NCI-H128 (cell line): ENCODE data around the gene MECP2.

Experiments
- DNase-seq: peaks from one replicate; lab custom pipeline; 2025; ENCODE audit not compliant: unreplicated experiment; lab: John Stamatoyannopoulos, UW

The MECP2 gene

DNA sequence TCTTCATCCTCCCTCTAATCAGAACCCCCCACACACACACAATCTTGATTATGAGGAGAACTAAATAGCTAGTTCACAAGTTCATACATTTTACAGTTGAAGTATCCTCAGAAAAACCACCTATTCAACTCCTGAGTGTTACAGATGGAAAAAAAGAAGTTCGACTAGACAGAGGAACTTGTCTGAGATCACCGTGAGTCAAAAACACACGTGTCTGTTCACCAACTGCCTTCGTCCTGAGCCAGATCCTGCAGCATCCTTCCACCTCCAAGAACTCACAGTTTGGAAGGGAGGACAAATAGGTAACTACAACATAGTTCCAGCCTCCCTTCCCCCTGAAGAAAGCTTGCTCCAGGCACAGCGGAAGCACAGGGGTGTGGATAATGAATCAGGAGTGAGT is 58.9 kb downstream of the MECP2 start:
- DNase-seq: no peak

DNA sequence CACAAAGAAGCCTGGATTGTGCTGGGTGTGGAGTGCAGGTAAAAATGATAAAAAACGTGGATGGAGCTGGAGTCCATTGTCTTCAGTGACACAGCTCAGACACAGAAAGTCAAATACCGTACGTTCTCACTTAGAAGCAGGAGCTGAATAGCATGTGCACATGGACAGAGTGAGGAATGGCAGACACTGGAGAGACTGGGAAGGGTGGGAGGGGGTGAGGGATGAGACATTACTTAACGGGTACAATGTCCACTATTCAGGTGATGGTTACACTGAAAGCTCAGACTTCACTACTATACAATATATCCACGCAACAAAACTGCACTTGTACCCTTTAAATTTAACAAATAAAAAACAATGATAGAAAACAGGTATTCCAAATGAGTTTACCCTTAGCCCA is 59.8 kb downstream of the MECP2 start:
- DNase-seq: no peak

DNA sequence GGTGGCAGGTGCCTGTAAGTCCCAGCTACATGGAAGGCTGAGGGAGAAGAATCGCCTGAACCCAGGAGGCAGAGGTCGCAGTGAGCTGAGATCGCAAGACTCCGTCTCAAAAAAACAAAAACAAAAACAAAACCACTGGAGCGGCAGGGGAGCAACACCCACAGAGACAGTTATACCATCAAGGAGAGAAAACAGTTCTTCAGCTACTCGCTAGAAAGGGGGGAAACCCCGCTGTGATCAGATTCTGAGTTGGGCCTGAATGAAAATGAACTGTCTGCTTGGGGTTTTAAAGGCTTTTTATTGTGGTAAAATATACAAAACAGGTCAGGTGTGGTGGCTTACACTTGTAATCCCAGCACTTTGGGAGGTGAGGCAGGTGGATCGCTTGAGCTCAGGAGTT is 61.0 kb downstream of the MECP2 start:
- no peak for DNase-seq

- no peak for DNase-seq
Measured at GRCh38 chrX:154033848-154034247, 63.7 kb downstream of the MECP2 start.

- no peak for DNase-seq
Measured at GRCh38 chrX:154032653-154033052, 64.9 kb downstream of the MECP2 start.

DNA sequence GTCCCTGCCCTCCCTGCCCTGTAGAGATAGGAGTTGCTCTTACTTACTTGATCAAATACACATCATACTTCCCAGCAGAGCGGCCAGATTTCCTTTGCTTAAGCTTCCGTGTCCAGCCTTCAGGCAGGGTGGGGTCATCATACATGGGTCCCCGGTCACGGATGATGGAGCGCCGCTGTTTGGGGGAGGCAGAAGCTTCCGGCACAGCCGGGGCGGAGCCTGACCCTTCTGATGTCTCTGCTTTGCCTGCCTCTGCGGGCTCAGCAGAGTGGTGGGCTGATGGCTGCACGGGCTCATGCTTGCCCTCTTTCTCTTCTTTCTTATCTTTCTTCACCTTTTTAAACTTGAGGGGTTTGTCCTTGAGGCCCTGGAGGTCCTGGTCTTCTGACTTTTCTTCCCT is 65.4 kb downstream of the MECP2 start:
- DNase-seq: no peak

DNA sequence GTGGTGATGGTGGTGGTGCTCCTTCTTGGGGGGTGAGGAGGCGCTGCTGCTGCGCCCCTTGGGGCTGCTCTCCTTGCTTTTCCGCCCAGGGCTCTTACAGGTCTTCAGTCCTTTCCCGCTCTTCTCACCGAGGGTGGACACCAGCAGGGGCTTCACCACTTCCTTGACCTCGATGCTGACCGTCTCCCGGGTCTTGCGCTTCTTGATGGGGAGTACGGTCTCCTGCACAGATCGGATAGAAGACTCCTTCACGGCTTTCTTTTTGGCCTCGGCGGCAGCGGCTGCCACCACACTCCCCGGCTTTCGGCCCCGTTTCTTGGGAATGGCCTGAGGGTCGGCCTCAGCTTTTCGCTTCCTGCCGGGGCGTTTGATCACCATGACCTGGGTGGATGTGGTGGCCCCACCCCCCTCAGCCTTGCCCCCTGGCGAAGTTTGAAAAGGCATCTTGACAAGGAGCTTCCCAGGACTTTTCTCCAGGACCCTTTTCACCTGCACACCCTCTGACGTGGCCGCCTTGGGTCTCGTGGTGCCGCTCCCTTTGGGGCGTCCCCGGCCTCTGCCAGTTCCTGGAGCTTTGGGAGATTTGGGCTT is 66.7 kb downstream of the MECP2 start:
- DNase-seq: no peak

DNA sequence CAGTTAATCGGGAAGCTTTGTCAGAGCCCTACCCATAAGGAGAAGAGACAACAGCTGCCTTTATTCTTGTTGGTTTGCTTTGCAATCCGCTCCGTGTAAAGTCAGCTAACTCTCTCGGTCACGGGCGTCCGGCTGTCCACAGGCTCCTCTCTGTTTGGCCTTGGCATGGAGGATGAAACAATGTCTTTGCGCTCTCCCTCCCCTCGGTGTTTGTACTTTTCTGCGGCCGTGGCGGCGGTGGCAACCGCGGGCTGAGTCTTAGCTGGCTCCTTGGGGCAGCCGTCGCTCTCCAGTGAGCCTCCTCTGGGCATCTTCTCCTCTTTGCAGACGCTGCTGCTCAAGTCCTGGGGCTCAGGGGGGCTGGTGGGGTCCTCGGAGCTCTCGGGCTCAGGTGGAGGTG is 67.3 kb downstream of the MECP2 start:
- DNase-seq: no peak

- no peak for DNase-seq
Measured at GRCh38 chrX:154029439-154029838, 68.1 kb downstream of the MECP2 start.

DNA sequence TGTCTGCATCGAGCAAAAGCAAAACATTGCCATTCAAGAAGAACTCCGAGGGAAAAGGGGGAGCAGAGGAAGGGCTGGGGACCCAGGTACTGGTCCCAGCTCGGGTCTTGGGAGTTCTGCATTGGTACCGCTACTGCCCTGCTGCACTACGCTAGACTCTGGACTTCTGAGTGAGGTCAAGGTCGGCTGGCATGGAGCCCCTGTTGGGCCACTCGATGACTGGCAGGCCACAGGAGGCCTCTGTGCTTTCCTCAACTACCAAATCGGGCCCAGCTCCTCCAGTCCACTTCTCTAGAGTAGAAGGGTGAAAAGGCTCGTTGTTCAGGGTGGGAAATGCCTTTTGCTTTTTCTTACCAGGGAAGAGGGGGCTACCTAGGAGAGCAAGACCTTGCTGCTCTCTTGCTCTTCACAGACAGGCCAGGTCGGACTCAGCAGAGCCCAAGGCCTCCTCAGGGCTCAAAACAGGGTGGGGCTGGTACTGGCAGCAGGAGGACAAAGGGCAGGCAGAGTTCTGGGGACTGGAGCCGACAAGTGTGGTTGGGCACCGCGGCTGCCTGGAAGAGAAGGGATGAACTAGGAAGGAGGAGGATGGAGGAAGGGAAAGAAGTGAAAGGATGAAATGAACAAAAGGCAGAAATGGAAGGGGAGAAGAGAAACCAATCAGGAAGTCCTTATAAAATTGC is 68.9 kb downstream of the MECP2 start:
- no peak for DNase-seq

GRCh38 chrX:154027986-154028385 is 69.5 kb downstream of the MECP2 start:
- no peak for DNase-seq

DNA sequence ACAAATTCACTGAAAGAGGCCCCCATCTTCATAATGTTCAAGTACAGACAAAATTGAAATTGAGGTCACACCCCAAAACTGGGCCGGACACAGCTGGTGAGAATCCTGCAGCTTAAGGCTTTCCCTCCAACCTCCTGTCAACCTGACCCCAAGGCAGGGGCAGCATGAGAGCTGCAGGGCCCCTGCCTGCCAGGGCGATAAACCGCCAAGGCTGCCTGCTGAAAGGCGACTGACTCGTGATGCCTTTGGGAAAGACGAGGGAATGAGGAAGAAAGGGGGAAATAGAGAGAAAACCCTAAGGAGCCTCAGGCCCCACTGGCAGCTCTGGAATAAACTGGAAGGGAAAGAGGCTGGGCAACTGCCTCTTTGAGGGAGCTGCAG is 70.5 kb downstream of the MECP2 start:
- DNase-seq: no peak

DNA sequence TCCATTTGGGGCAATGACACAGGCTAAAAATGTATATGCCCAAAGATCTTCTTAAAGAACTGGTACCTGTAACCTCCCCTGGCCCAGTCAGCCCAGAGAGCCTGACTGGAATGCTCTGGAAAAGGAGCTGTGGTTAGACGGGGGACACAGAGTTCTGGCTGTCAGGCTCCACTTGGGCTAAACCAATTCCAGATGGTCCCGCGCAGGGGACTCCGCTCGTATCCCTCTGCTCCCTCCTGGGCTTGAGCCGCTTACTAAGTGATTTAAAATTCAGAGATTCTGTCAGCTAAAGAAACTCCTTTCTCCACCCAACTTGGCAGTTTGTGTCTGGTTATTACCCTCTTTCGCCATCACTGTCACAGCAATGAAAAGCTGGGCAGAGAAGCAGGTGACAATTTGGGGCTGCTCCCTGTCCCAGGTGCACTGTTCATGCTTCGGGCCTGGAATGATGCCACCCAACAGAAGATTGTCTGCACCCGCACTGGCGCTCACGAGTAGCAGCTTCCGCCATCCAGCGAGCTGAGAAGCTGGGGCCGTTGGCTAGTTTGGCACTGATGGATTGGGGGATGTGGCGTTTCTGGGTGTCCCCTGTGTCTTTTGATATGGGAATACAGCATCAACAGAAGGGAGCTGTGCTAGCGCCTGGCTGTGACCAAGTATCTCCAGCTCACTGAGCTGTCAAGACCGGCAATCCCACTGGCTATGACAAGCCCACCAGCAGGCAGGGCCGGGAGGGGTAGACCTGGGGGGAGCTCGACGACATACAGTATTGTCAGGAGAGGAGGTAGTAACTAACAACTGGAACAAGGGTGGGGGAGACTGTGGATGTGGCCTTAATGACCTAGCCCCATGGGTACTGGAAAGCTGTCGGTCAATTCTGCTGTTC is 71.1 kb downstream of the MECP2 start:
- DNase-seq: no peak

DNA sequence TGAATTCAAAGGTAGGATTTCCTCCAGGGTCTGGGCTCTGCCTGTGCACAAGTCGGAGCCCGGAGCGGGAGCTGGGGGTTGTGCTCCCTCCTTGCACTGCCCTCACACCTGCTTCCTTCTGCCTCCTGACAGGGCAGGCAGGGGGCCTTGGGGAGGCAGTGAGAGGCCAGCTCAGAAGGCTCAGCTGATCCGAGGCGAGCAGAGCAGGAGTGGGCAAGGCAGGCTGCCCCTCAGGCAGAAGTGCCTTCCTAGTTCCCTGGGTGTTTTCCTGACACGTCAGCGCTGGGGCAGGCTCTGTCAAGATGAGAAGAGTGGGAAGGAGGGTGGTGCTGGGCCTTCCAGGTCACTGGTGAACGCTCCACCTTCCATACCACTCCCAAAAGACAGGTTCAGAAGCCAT is 72.3 kb downstream of the MECP2 start:
- DNase-seq: no peak

DNA sequence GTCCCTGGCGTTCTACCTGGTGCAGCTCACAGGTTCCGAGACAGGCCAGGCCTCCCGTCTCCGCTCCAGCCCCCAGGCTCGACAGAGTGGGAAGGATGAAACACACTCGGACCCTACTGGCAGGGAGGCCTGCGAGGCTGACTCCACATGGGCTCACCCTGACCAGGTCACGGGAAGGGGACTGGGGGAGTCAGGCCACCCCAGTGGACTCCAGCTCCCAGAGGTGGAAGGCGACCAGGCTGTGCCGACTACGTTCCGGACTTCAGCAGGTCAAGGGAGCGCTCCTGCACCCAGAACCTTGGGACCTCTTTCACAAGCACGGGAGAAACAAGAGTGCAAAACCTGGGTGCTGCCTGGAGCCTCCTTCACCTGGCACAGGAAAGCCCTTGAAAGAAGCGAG is 73.2 kb downstream of the MECP2 start:
- no peak for DNase-seq

DNA sequence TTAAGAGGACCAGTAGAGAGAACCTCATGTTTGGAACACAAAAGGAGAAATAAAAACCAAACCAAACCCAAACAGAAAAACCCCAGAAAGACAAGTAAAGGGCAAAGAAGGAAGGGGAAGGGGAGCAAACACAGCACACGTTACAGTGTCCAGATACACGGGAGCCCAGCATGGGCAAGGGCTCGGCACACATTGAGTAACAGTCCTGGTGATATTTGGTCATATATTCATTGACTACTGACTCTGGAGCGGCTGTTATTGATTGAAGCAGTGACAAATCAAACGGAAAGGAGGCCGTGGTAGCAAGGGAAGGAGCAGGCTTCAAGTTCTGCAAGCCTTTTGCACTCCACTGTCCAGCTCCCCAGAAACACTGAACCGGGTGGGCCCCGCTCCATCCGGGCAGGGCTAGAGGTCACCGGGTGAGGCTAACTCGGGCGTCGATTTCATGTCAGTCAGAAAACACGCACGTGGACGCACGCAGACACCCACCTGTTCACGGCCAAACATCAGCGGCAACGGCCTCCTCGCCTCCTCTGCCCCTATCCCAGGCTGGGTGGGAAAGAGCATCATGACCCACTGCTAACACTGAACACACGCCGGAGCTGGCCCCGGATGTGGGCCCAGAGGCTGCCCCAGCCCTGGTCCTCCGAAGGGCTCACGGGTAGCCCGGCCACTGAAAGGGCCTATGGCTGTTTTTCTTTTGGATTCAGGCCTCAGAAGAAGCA is 74.1 kb downstream of the MECP2 start:
- DNase-seq: no peak

DNA sequence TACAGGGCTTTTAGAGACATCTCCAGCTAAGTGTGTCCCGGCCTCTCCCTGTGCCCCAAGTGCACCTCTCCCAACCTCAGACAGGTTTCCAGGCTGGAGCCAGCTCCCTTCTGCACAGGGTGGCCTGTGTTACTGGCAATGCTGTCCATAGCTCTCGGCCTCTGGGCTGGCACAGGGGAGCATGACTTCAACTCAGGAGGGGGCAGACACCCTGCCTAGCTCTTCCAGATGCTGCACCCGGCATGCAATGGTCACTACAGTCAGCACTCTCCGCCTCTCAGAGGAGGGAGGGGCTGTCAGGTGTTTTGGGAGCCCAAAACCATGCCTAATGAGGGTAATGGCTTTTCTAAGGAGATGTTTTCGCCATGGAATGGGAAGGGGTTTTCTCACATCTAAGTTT is 75.4 kb downstream of the MECP2 start:
- DNase-seq: no peak

DNA sequence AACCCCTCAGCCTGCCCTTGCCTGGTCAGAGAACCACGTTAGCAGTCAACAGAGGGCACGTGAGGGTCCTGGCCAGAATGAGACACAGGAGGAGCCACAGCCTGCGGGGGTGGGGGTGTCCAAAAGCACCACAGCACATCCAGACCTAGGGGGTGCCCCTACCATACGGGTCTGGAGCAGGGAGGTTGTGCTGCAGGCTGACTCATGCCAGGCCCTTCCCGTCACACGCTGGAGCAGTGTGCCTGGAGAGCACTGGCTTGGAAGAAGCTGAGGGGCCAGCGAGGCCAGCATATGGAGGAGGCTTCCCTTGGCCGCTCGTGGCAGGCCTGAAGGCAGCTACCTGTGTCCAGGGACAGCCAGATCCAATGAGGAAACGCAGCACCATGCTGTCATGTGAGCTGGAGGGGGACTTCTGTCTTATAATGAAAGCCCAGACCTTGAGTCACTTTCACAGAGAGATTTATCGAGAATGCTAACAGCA is 76.3 kb downstream of the MECP2 start:
- DNase-seq: no peak

- DNase-seq: no peak
Measured at GRCh38 chrX:154020536-154021115, 76.9 kb downstream of the MECP2 start.

GRCh38 chrX:154019633-154020528 is 77.6 kb downstream of the MECP2 start, which contains the start of gene IRAK1:
Gene IRAK1 (minus strand): TSS chrX:154019902. CDS start chrX:154019812, 90 bp downstream.
- peak; percentile 5 for DNase-seq
